HG02885 (cell line): ENCODE measurements around the gene TNIK.

ENCODE experiments used
- ATAC-seq: cut with Tn5 transposase; IDR thresholded peaks from one replicate; pipeline ENCODE4 v1.9.1; 2021; ENCODE audit warnings: mild to moderate bottlenecking; ENCODE audit not compliant: unreplicated experiment, poor library complexity

TNIK gene

DNA sequence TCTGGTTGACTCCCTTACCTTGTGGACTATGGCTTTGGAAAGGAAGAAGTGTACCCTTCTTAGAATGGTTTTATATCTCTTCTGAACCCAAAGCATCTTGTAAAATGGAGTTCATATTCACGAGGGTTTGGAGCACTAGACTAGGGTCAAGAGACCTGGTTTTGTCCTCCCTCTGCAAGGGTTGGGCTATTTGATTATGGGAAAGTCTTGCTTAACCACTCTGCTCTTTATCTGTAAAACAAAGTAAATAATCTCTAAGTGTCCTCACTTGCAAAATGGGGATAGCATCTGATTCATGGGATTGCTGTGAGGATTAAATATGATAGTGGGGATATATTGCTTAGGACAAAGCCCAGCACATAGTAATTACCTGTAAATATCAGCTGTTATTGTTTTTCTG lies 415.8 kb downstream of the TNIK start:
- ATAC-seq, result no peak

DNA sequence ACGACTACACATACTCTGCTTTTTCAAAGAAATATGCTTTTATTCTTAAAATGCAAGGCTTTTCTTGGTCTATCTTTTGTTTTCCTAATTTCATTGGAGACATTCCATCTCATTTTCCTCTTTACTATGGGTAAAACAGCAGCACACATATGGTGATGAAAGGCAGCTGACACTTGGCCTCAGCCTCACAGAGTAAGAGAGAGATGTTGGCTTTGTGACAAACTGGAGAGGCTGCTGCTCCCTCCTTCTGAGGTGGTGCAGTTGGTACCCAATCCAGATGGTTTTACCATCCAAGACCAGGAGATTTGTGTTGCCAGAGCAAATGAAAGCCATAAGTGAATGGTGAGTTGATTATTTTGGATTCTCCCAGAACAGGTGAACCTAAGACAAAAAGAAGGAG lies 420.5 kb downstream of the TNIK start:
- ATAC-seq, result no peak

DNA sequence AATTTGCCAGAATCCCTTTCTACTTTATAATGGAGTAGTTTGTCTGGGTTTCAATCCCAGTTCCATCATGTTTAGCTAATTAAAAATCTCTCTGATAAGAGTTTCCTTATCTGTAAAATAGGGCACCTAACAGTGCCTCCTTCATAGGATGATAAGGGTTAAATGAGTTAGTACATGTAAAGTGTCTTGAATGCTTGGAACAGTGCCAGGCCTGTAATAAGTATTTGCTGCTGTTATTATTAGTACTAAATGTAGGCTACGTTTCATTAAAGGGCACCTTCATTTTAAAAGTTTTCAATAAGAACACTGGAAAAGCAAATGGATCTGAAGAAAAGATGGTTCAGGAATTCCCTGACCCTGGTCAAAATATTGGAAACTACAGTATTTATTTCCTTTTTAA lies 421.9 kb downstream of the TNIK start:
- ATAC-seq, result no peak

DNA sequence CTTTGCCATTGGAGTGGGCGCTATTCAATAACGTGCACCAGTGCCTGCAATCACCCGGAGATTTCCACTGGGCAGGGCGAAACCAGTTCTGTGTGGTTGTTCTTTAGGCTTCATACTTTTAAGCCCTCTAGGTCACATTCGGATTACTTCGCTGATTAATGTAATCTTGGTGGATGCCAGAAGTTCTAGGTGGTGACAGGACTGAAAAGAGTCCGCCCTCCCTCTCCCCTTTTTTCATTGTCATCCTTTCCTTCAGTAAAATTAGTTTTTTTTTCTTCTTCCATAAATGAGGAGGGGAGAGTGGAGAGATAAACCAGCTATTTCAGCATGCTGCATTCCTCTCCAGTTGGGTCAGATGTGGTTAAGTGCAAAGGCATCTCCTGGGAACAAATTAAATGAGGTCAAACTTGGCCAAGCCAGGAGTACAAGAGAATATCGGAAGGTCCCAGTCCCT lies 431.4 kb downstream of the TNIK start:
- ATAC-seq, result no peak

- ATAC-seq, result no peak
These were observed 432.0 kb downstream of the TNIK start for GRCh38 chr3:171028025-171028778.

DNA sequence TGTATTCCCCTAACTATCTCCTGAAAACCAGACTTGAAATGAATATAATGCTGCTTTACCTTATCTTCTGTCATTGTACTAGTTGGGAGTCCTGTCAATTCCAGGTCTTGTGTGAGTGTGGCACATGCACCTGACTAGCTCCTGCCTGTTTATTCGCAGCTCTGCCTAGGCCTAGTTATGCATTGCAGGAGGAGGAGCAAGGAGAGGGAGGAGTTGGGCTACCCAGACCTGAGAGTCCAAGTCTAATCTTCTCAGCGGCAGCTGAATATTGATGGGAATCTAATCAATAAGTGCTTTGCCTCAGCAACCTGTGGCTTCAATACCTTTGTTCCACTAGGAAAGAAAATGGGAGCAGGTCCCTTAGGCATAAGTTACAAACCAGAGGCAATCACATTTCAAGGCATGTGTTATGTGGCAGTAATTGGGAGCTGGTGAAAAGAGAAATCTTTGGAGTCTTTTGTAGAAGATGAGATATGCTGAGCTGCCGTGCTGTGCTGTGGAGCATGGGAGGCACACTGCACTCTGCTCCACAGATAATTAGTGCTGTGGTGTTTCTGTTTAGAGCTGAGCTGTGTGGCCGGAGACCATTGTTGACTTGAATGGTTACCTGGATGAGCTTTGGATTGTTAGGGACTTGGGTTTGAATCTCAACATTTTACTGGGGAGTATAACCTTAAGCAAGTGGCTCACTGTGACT lies 433.5 kb downstream of the TNIK start, which contains the start of gene SLC2A2:
Gene SLC2A2 (minus strand): TSS at position 124 of the 697 bp plus-strand sequence. CDS start 50 bp downstream, at position 74.
- no peak for ATAC-seq

- ATAC-seq, result no peak
These were observed 436.6 kb downstream of the TNIK start for GRCh38 chr3:171023566-171023965.

GRCh38 chr3:171021377-171021776 lies 438.8 kb downstream of the TNIK start:
- no peak for ATAC-seq

DNA sequence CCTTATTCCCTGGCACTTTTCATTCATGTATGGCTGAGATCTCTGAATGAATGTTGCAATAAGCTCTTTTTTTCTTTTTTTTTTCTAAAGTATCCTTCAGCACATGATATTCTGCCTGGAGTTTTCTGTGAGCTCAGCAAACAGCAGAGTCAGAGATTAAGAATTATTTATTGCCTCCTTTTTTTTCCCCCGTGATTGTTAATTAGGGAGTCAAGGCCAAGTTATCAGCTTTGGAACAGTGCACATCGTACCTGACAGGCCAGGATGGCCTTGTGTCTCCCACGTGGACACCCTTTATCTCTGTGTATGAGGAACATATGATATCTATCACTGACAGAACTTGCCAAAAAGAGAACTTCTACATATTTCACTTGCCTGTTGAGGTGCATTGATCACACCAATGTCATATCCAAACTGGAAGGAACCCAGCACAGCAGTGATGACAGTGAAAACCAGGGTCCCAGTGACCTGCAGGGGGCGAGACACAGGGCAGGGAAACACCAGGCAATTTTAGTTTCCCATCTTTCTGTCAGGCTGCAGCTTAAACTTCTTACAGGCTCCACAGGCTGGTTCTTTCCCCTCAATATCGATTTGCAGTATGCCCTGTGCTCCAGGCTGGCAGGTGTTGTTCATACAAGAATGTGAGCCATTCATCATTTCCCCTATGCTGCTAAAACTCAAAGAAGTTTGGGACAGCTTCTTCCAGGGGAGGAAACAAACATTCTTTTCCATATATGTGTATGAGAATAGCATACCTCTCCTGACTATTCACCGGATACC lies 441.9 kb downstream of the TNIK start:
- no peak for ATAC-seq

GRCh38 chr3:171013822-171014748 lies 446.1 kb downstream of the TNIK start:
- no peak for ATAC-seq

DNA sequence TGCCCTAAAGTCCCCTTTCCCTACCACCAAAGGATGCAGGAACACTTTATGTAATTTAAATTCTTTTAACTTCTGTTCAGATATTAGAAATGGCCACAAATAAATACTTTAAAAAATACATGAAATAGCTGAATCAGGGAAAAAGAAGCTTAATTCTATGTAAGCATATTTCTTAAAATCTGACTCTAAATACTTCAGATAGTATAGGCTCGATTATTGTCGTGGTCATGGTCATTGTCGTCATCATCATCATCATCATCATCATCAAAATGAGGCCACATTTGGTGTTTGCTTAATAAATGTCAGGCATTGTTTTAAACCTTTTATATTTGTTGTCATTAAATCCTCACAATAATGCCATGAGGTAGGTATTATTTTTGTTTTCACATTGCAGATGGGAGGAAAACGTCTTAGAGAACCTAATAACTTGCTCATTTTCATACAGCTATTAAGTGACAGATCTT lies 448.3 kb downstream of the TNIK start:
- ATAC-seq, result no peak
